Epithelial cell of prostate (primary cell): ENCODE results near the gene L1CAM.

Experiments used
- DNase-seq: peaks from one replicate; pipeline ENCODE4 v3.0.0-alpha.2; 2011; ENCODE audit warnings: low read depth, low spot score
- H3K27ac ChIP-seq: fragments of 450-650 bp; 2 replicates; pipeline ENCODE4 v1.5.1; 2017; ENCODE audit warnings: mild to moderate bottlenecking

The L1CAM gene

GRCh38 chrX:153885968-153886903 is at the start of gene L1CAM:
TSS of gene L1CAM (minus strand) at chrX:153886173. CDS start at chrX:153875836, 10,337 bp downstream.
- no peak within 1 kb of the TSS for H3K27ac ChIP-seq
- no peak for DNase-seq

GRCh38 chrX:153935326-153935851 is 49.4 kb upstream of the L1CAM start:
- no peak overlapping the region for H3K27ac ChIP-seq
- DNase-seq: no peak

GRCh38 chrX:153934762-153935325 is 48.9 kb upstream of the L1CAM start, which contains the start of gene NAA10:
TSS of gene NAA10 (minus strand) at chrX:153935037. CDS start at chrX:153934904, 133 bp downstream.
- peak within 1 kb of the TSS; percentile 43 for H3K27ac ChIP-seq
- no peak for DNase-seq

- H3K27ac ChIP-seq: peak overlapping the region; percentile 43
- no peak for DNase-seq
These were observed 48.3 kb upstream of the L1CAM start for GRCh38 chrX:153934148-153934761.

- no peak for DNase-seq
- H3K27ac ChIP-seq: peak overlapping the region; percentile 43
These were observed 47.8 kb upstream of the L1CAM start for GRCh38 chrX:153933748-153934147.

- no peak overlapping the region for H3K27ac ChIP-seq
- no peak for DNase-seq
These were observed 46.4 kb upstream of the L1CAM start for GRCh38 chrX:153932220-153932915.

- H3K27ac ChIP-seq: no peak overlapping the region
- DNase-seq: no peak
These were observed 45.8 kb upstream of the L1CAM start for GRCh38 chrX:153931748-153932147.

GRCh38 chrX:153931151-153931550 is 45.2 kb upstream of the L1CAM start:
- H3K27ac ChIP-seq: no peak overlapping the region
- no peak for DNase-seq

GRCh38 chrX:153930011-153930910 is 44.3 kb upstream of the L1CAM start:
- no peak for DNase-seq
- no peak overlapping the region for H3K27ac ChIP-seq

- no peak for DNase-seq
- H3K27ac ChIP-seq: no peak overlapping the region
These were observed 43.6 kb upstream of the L1CAM start for GRCh38 chrX:153929576-153929975.

GRCh38 chrX:153928846-153929245 is 42.9 kb upstream of the L1CAM start:
- peak overlapping the region; percentile 91 for H3K27ac ChIP-seq
- DNase-seq: no peak

GRCh38 chrX:153927922-153928760 is 42.2 kb upstream of the L1CAM start:
- peak; percentile 91 for DNase-seq
- H3K27ac ChIP-seq: peak overlapping the region; percentile 91

- peak overlapping the region; percentile 91 for H3K27ac ChIP-seq
- no peak for DNase-seq
These were observed 41.6 kb upstream of the L1CAM start for GRCh38 chrX:153927672-153927921.

- peak overlapping the region; percentile 91 for H3K27ac ChIP-seq
- no peak for DNase-seq
These were observed 41.1 kb upstream of the L1CAM start for GRCh38 chrX:153926858-153927671.

GRCh38 chrX:153926552-153926857 is 40.5 kb upstream of the L1CAM start:
- H3K27ac ChIP-seq: no peak overlapping the region

GRCh38 chrX:153925739-153926551 is 40.0 kb upstream of the L1CAM start, which contains the start of gene ARHGAP4:
TSS of gene ARHGAP4 (minus strand) at chrX:153926264. CDS start at chrX:153926202, 62 bp downstream.
- DNase-seq: no peak
- H3K27ac ChIP-seq: peak within 1 kb of the TSS; percentile 91

More at GRCh38 chrX:153926552-153926857, 40.5 kb upstream of the L1CAM start:
- no peak for DNase-seq

GRCh38 chrX:153925387-153925738 is 39.4 kb upstream of the L1CAM start:
- no peak overlapping the region for H3K27ac ChIP-seq
- no peak for DNase-seq
